Measurements from ENCODE around the gene TPSB2.
"Not testable (repeated sequence)": the region's sequence is repeated elsewhere in the genome, so short reads cannot be mapped to it uniquely, and the experiment has no call there.

TPSB2 gene
- total RNA-seq: 0 reads per million in 4 donors

DNA sequence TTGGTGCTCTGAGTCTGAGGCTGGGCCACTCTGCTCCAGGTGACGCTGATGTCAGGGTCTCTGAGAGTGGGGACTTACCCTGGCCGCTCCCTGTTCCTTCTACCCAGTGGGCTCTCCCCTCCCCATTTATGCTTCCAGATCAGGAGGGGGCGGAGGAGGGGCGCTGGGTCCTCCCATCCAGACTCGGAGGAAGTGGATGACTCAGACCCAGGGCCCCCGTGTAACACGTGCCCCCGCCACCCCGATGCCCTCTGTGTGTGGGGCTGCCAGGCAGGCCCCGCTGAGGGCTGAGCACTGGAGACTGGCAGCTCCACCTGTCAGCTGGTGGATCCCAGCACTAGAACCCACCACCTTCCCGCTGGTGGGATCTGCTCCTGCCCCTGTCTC is at the start of gene TPSB2:
Gene TPSB2 (minus strand): TSS at position 101 of the 387 bp plus-strand sequence. CDS start 233 bp downstream, outside the sequence.
- DNase-seq: not testable (repeated sequence)

DNA sequence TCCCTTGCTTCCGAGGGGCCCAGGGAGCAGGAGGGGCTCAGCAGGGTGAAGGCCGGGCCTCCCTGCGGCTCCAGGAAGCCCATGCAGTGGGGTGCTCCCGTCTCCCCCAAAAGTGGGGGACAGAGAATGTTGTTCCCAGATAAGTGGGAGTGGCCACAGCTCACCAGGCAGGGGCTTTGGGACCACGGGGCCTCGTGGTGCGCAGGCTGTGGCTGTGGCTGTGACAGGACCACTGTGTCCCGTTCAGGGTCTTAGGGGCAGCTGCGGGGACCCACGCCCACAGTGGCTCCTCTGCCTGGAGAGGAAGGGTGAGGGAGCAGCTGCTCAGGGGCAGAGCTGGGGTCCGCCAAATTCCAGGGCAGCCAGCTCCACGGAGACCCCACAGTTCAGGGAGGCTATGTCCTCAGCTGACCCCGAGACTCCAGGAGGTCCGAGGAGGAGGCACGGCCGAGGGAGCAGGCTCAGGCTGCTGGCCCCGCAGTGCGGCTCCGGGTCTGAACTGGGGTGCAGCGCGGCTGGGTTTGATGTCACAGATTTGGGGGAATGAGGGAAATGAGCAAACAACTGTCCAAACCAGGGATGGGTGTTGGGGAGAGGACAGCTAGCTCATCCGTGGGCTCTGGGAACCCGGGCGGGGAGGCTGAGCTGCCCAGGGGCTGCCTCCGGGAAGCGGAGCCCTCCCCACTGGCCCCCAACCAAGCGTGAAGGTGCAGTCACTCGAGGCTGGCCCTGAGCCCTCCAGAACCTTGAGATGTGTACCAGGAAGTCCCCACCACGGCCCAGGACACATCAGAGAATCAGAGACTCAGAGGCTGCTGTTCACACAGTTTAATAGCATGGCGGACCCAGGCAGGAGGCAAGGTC is 49.3 kb upstream of the TPSB2 start:
- no peak for DNase-seq

DNA sequence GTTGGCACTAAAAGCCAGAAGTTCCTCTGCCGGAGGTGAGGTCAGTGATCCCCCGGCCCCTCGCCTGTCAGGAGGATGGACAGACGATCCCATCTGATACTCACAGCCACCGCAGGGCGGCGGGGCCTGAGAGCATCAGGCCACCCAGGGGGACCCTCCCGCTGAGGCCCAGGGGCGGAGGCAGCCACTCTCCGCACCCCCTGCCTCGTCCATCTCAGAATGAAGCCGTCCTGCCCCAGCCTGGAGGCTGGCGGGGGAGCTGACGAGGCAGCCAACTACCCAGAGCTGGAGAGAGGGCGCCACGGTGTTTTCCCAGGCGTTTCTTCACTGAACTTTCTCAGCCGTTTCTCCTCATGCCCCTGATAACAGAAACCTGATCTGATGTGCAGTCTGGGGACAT is 48.5 kb upstream of the TPSB2 start:
- DNase-seq: no peak

DNA sequence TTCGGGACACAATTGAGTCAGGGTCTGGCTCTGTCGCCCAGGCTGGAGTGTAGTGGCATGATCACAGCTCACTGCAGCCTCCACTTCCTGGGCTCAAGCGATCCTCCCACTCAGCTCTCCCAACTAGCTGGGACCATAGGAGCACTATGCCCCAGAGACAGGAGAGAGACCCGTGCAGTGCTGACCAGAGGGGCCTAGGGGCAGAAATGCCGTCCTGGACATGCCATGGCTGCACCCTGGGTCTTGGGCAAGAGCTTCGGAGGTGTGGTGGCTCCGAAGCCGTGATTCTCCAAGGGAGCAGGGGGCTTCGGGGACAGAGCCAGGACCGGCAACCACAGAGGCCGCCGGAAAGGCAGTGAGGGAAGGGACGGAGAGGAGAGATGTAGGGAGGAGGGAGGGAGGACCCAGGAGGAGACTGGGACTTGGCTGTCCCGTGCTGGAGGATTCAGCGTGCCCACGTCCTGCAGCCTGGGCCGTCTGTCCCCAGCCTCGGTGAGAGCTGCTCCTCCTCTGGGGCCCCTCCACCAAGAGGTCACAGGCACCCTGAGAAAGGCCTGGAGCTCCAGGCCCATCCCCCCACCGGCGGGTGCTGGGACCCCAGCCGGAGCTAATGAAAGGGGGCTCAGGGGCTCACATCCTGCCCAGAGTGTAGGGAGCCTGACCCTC is 47.8 kb upstream of the TPSB2 start:
- DNase-seq: no peak

DNA sequence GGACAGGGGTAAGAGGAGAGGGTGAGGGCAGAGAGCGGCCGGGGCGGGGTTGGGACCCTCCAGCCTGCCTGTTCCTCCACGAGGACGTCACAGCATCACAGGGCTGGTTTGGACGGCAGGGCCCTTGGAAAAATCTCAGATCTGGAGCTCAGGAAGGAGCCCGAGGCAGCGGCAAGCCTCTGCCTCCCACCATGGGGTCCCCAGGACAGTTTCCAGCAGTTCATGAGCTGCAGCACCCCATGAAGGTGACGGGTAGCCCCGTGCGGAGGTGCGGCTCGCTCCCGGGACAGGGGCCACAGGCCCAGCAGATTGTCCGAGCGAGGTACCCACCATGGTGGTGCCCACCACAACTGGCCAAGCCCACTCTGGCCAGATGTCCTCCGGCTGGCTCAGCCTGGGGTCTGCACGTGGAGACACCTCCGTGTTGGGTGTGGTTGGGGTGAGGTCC is 47.2 kb upstream of the TPSB2 start:
- no peak for DNase-seq

DNA sequence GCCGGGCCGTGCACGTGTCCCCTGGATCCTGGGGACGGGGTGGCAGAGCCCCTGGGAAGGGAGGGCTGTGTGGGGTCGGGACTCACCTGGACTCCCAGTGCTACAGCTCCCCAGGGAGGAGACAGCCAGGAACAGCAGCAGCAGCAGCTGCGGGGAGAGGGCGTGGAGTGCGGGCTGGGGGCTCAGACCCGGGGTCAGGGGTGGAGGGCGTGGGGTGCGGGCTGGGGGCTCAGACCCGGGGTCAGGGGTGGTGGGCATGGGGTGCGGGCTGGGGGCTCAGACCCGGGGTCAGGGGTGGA is 46.5 kb upstream of the TPSB2 start:
- no peak for DNase-seq

DNA sequence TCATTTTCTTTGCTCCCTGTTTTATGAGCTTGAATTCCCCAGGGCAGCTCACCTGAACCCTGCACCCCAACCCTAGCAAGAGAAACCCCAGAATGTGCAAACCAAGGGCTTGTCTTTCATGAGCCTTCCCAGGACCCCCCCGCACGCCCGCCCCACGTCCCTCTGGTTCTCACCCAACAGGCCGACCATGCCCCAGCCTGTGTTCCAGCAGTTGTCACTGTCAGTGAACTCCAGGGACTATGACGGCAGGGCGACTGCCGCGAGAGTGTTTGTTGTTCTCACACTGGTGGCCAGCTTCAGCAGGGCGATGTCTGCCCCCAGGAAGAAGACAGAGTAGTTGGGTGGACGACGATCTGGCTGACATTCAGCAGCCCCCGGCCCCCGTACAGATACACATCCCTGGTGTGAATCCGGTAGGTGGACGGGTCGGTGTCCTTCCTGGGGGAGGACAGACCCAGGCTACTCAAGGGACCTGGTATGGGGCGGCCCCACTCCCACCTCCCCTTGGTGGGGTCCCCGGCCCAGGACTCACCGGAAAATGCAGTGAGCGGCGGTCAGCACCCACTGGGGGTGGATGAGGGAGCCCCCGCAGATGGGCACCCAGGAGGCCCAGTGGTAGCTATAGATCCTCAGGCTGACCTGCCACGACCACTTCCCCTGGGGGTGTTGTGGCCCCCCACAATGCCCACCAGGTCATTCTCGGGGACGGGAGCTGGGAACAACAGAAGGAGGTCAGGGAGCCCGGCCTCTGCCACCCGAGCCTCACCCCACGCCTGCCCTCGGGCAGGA is 46.0 kb upstream of the TPSB2 start:
- DNase-seq: no peak

DNA sequence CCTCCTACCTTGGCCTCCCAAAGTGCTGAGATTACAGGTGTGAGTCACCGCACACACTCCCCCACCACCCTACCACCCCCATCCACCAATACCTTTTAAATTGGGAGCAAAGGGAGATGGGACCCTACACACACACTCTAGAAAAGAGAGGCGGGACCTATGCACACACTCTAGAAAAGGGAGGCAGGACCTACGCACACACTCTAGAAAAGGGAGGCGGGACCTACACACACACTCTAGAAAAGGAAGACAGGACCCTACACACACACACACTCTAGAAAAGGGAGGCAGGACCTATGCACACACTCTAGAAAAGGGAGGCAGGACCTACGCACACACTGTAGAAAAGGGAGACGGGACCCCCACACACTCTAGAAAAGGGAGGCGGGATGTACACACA is 44.8 kb upstream of the TPSB2 start:
- DNase-seq: no peak

DNA sequence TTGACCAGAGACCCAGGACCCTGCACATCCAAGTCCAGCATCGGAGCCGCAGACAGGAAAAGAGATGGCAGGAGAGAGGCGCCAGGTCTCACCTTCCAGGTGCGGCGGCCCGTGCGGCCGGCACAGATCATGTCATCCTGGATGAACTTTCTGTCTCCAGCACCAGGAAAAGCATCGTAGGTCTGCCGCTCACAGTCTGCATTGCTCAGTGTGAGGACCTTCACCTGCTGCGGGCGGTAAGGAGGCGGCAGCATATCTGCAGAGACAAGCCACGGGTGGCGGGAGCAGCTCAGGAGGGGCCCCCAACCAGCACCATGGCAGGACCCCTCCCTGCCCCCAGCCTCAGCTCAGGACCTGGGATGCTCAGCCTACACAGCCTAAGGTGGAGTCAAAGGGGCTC is 43.8 kb upstream of the TPSB2 start:
- DNase-seq: no peak

DNA sequence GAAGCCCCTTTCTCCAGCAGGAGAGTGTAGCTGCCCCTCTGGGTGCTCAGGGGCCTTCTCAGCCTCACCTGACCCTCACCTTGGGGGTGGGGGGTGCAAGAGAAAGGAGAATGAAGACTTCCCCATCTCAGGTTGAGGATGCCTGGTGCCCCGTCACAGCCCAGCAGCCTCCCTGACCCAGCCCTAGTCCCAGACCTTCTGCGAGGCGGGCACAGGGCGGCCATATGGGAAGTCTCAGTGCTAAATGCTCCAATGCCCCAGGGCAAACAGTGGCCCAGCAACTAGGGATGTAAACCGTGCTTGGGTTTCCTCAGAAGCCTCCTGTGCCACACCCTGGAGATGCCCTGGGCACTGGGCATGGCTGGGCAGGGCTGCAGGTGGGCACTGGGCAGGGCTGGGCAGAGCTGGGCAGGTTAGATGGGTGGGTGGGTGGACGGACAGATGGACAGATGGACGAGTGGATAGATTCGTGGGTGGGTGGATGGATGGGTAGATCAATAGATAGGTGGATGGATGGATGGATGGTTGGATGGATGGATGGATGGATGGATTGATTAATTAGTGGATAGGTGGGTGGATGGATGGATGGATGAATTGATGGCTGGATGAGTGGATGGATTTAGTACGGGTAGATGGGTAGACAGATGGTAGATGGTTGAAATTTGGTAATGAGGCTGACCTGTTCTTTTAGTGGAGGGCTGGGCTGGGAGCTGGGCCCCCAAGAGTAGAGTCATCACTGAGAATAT is 42.6 kb upstream of the TPSB2 start:
- DNase-seq: no peak

DNA sequence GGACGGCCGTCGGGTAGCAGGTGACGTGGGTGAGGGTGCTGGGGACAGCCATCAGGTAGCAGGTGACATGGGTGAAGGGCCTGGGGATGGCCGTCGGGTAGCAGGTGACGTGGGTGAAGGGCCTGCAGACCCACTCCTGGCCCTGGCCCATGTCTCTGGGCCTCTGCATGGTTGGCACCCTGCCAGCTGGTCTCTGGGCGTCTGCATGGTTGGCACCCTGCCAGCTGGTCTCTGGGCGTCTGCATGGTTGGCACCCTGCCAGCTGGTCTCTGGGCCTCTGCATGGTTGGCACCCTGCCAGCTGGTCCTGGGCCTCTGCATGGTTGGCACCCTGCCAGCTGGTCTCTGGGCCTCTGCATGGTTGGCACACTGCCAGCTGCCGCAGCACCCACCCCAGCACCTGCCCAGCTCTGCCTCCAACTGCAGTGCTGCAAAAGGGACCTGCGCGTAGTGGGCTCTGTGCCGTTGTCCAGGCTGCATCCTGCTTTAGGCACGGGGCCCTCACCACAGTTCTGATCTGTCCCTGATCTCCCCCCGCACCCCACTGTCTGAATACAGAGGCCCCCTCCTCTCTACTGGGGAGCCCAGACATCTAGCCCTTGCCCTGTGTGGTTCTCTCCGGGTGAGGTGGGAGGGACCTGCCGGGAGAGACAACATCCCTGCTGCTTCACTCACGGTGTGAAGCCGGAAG is 41.9 kb upstream of the TPSB2 start:
- DNase-seq: not testable (repeated sequence)

DNA sequence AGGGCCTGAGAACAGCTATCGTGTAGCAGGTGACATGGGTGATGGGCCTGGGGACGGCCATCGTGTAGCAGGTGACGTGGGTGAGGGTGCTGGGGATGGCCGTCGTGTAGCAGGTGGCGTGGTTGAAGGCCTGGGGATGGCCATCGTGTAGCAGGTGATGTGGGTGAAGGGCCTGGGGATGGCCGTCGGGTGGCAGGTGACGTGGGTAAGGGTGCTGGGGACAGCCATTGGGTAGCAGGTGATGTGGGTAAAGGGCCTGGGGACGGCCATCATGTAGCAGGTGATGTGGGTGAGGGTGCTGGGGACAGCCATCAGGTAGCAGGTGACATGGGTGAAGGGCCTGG is 41.4 kb upstream of the TPSB2 start:
- no peak for DNase-seq

DNA sequence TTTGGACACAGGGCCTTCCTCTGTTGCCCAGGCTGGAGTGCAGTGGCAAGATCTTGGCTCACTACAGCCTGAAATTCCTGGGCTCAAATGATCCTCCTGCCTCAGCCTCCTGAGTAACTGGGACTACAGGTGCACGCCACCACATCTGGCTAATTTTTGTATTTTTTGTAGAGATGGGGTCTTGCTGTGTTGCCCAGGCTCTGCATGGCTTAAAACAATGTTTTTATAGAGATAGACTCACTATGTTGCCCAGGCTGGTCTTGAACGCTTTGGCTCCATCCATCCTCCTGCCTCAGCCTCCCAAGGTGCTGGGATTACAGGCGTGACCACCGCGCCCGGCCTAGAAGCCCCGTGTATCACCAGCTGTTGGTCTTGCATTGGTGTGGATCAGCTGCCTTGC is 39.4 kb upstream of the TPSB2 start:
- DNase-seq: not testable (repeated sequence)

DNA sequence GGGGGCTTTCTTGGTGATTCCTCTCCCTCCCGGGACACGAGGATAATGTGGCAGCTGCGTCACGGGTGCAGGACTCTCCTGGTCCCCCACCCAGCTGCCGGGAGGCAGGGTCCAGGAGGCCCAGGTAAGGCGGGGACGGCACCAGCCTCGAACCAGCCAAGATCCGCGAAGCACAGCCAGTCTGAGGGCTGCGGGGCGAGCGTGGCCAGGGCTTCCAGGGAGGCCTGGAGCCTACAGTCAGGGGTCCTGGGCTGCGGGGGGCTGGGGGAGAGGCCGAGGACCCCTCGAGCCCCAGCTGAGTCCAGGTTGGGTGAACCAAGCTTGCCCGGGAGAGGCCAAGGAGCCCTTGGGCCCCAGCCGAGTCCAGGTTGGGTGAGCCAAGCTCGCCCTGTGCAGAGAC is 35.8 kb upstream of the TPSB2 start:
- DNase-seq: no peak

DNA sequence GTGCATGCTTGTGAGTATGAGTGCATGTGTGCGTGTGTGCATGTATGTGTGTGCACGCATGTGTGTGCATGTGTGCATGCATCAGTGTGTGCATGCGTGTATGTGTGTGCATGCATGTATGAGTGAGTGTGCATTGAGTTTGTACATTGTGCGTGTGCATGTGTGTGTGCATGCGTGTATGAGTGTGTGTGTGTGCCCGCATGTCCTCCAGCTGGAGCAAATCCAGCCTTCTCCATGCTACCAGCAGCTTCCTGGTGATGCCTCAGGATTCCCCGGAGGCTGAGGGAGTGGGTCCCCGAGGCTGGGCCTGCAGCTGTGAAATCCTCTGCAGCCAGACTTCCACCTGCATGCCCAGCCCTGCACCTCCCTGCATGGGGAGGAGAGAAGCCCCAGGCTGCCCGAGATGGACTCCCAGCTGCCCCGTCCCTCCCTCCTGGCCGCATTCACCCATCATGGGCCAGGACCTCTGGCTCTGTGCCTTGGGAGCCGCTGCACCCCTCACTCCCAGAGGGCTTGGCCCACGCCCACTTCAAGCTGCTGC is 35.2 kb upstream of the TPSB2 start:
- DNase-seq: no peak

DNA sequence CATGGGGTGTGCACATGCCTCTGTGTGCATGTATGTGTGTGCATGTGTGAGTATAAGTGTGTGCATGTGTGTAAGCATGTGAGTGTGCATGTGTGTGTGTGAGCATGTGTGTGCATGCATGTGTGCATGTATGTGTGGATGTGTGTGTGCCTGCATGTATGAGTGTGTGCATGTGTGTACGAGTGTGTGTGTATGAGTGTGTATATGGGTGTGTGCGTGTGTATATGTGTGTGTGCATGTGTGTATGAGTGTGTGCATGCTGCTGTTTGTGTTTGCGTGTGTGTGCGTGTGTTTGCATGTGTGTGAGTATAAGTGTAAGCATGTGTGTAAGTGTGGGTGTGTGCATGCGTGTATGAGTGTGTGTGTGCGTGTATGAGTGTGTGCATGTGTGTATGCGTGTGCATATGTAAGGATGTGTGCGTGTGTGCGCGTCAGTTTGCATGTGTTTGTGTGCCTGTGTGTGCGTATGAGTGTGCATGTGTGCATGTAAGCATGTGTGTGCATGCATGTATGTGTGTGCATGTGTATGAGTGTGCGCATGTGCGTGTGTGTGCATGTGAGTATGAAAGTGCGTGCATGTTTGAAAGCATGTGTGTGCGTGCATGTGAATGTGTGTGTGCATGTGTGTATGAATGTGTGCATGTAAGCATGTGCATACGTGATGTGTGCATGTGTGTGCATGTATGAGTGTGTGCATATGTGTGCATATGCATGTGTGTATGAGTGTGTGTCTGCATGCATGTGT is 34.5 kb upstream of the TPSB2 start:
- DNase-seq: no peak

DNA sequence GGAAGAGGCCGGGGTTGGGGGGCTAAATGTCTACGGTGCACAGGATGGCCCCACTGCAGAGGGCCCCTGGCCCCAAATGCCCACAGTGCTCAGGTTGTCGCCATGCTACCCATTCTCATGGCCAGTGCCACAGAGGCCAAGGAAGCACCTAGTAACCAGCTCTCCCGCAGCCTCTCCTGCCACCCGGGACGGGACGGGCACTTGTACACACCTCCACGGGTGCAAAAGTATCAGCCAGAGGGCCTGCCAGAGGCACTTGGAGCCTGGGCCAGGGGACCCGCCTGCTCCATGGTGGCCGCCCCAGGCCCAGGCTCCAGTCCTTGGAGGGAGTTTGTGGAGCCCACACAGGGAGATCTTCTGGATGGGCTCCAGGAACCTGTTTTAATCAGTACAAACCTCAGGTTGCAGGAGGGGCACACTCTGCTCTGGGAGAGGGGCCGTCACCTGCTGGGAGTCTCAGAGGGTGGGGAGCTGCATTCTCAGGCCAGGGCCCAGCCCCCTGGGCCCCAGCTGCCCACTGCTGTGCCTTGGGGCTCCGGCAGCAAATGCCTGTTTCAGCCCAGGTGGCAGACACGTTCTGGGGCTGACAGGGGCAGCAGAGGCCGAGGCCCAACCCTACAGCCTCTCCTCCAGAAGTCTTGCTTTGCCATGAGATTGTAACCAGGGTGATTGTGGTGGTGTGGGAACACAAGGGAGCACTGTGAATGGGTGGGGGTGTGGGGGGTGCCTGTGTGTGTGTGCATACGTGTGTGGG is 33.8 kb upstream of the TPSB2 start:
- DNase-seq: no peak

DNA sequence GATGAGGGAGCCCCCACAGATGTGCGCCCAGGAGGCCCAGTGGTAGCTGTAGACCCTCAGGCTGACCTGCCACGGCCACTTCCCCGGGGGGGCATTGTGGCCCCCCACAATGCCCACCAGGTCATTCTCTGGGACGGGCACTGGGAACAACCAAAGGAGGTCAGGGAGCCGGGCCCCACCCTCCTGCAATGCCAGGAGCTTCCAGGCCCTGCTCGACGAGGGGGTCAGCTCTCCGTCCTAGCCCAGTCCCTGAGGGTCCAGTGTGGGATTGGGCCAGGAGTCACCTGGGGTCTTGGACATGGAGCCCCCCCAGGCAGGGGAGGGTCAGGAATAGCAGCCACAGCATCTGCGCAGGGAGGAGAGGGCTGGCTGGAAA is 32.9 kb upstream of the TPSB2 start:
- no peak for DNase-seq

DNA sequence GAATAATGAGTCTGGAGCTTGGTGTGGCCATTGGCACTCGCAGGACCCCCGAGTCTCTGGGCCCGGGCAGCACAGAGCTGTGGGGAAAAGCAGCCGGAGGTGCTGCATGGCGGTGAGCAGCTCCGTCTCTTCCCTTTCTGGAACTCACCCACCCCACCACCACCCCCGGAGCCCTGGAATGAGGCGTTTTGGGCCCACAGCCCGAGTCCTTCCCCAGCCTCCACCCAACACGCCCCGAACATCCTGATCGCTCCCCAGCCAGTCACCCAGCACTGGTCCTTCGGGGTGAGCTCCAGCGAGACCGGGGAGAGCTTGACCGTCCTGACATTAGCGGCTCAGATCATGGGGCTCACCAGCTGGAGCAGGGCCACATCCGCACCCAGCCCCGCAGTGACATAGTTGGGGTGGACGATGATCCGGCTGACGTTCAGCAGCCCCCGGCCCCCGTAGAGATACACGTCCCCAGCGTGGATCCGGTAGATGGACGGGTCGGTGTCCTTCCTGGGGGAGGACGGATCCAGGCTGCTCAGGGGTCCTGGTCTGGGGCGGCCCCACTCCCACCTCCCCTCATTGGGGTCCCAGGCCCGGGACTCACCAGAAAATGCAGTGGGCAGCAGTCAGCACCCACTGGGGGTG is 32.3 kb upstream of the TPSB2 start:
- no peak for DNase-seq
